ENCODE data around the gene SUCO. TPM values are rescaled to one million over a fixed set of nuclear protein-coding genes. Genes with fewer than 3 reads are reported as not detected.

SUCO gene
- total and polyA plus RNA-seq, 2 experiments from 2014 or later, result 12.4 to 24.3 TPM

GRCh38 chr1:172642970-172643369 lies 110.0 kb downstream of the SUCO start:
- TF ChIP-seq EZH2 (IDR thresholded peaks at IDR 0.05; ENCODE audit: insufficient read depth, poor library complexity, severe bottlenecking) (no peak), EZH2phosphoT487 (IDR thresholded peaks at IDR 0.05; ENCODE audit: insufficient read depth, low read depth) (no peak)
- Histone ChIP-seq H3K4me3 (no peak overlapping the region), H3K27ac (no peak overlapping the region), H2AFZ (no peak overlapping the region), H3K4me1 (ENCODE audit: insufficient read depth) (peaks cover 29% of the 10 kb centered on the region), H3K36me3 (ENCODE audit: low read depth) (no peaks in the 10 kb centered on the region), H3K4me2 (ENCODE audit: unreplicated experiment) (no peak overlapping the region), H4K20me1 (ENCODE audit: insufficient read depth) (no peaks in the 10 kb centered on the region), H3K9me3 (ENCODE audit: low read depth) (no peaks in the 10 kb centered on the region), H3F3A (ENCODE audit: insufficient read depth) (peaks cover 30% of the 10 kb centered on the region), H3K79me2 (ENCODE audit: insufficient read depth) (no peaks in the 10 kb centered on the region), H3K9ac (no peak overlapping the region), H3K9me2 (ENCODE audit: insufficient read depth) (no peaks in the 10 kb centered on the region), H3K27me3 (replicated peaks; ENCODE audit: insufficient read depth) (no peaks in the 10 kb centered on the region)
- DNase-seq, result no peak
- in situ Hi-C loops (cut with MboI), result no loop called here
- WGBS, 2 experiments (ENCODE audit: low coverage in 1 of 2, low lambda C conversion rate in 2 of 2, missing lambda C conversion rate in 2 of 2), result 76 to 83% methylated on average over 6 of the region's 6 CpGs

GRCh38 chr1:172646653-172647052 lies 113.7 kb downstream of the SUCO start:
- no peak overlapping the region for H2AFZ ChIP-seq
- no peak for TF ChIP-seq EZH2 (IDR thresholded peaks at IDR 0.05; ENCODE audit: insufficient read depth, poor library complexity, severe bottlenecking)
- TF ChIP-seq EZH2phosphoT487 (IDR thresholded peaks at IDR 0.05; ENCODE audit: insufficient read depth, low read depth), result no peak
- no peaks in the 10 kb centered on the region for H4K20me1 ChIP-seq (ENCODE audit: insufficient read depth)
- no peak overlapping the region for H3K9ac ChIP-seq
- H3K36me3 ChIP-seq (ENCODE audit: low read depth), result no peaks in the 10 kb centered on the region
- WGBS, 2 experiments (ENCODE audit: low coverage in 1 of 2, low lambda C conversion rate in 2 of 2, missing lambda C conversion rate in 2 of 2), result 48 to 74% methylated on average over 1 of the region's 1 CpG
- no peaks in the 10 kb centered on the region for H3K9me2 ChIP-seq (ENCODE audit: insufficient read depth)
- H3K27me3 ChIP-seq (replicated peaks; ENCODE audit: insufficient read depth), result no peaks in the 10 kb centered on the region
- no peak overlapping the region for H3K27ac ChIP-seq
- no peak overlapping the region for H3K4me3 ChIP-seq
- H3K9me3 ChIP-seq (ENCODE audit: low read depth), result no peaks in the 10 kb centered on the region
- peak; percentile 17 for DNase-seq
- no peaks in the 10 kb centered on the region for H3F3A ChIP-seq (ENCODE audit: insufficient read depth)
- H3K4me2 ChIP-seq (ENCODE audit: unreplicated experiment), result no peak overlapping the region
- in situ Hi-C loops (cut with MboI), result no loop called here
- H3K79me2 ChIP-seq (ENCODE audit: insufficient read depth), result no peaks in the 10 kb centered on the region
- no peaks in the 10 kb centered on the region for H3K4me1 ChIP-seq (ENCODE audit: insufficient read depth)

- TF ChIP-seq EZH2phosphoT487 (IDR thresholded peaks at IDR 0.05; ENCODE audit: insufficient read depth, low read depth) (no peak), EZH2 (IDR thresholded peaks at IDR 0.05; ENCODE audit: insufficient read depth, poor library complexity, severe bottlenecking) (no peak)
- Histone ChIP-seq H3K4me3 (no peak overlapping the region), H3K4me2 (ENCODE audit: unreplicated experiment) (no peak overlapping the region), H2AFZ (no peak overlapping the region), H3K4me1 (ENCODE audit: insufficient read depth) (no peaks in the 10 kb centered on the region), H3K9me2 (ENCODE audit: insufficient read depth) (no peaks in the 10 kb centered on the region), H3F3A (ENCODE audit: insufficient read depth) (no peaks in the 10 kb centered on the region), H3K9me3 (ENCODE audit: low read depth) (no peaks in the 10 kb centered on the region), H4K20me1 (ENCODE audit: insufficient read depth) (no peaks in the 10 kb centered on the region), H3K27me3 (replicated peaks; ENCODE audit: insufficient read depth) (no peaks in the 10 kb centered on the region), H3K36me3 (ENCODE audit: low read depth) (no peaks in the 10 kb centered on the region), H3K27ac (no peak overlapping the region), H3K9ac (no peak overlapping the region), H3K79me2 (ENCODE audit: insufficient read depth) (no peaks in the 10 kb centered on the region)
- WGBS, 2 experiments (ENCODE audit: low coverage in 1 of 2, low lambda C conversion rate in 2 of 2, missing lambda C conversion rate in 2 of 2), result 65 to 66% methylated on average over 8 of the region's 8 CpGs
- no peak for DNase-seq
- in situ Hi-C loops (cut with MboI), result no loop called here
These were observed 114.2 kb downstream of the SUCO start for GRCh38 chr1:172647110-172647564.

- in situ Hi-C loops (cut with MboI), result no loop called here
- Histone ChIP-seq H3F3A (ENCODE audit: insufficient read depth) (no peaks in the 10 kb centered on the region), H3K9me2 (ENCODE audit: insufficient read depth) (no peaks in the 10 kb centered on the region), H3K4me1 (ENCODE audit: insufficient read depth) (peaks cover 4% of the 10 kb centered on the region; the same call in 1 of the 2 replicates), H3K36me3 (ENCODE audit: low read depth) (no peaks in the 10 kb centered on the region), H3K79me2 (ENCODE audit: insufficient read depth) (no peaks in the 10 kb centered on the region), H4K20me1 (ENCODE audit: insufficient read depth) (no peaks in the 10 kb centered on the region), H3K27me3 (replicated peaks; ENCODE audit: insufficient read depth) (no peaks in the 10 kb centered on the region), H3K9me3 (ENCODE audit: low read depth) (no peaks in the 10 kb centered on the region), H3K4me3 (no peak overlapping the region), H3K9ac (no peak overlapping the region), H3K4me2 (ENCODE audit: unreplicated experiment) (no peak overlapping the region), H3K27ac (0 out of 2 replicates have a peak overlapping the region, but pooled peaks have one; percentile 19), H2AFZ (no peak overlapping the region)
- DNase-seq, result peak; percentile 46
- 72 to 79% methylated on average over 4 of the region's 4 CpGs for WGBS, 2 experiments (ENCODE audit: low coverage in 1 of 2, low lambda C conversion rate in 2 of 2, missing lambda C conversion rate in 2 of 2)
- TF ChIP-seq EZH2 (IDR thresholded peaks at IDR 0.05; ENCODE audit: insufficient read depth, poor library complexity, severe bottlenecking) (no peak), EZH2phosphoT487 (IDR thresholded peaks at IDR 0.05; ENCODE audit: insufficient read depth, low read depth) (no peak)
These were observed 115.0 kb downstream of the SUCO start for GRCh38 chr1:172647987-172648386.
